ENCODE results near the gene CNKSR2. TPM values are rescaled to one million over a fixed set of nuclear protein-coding genes. Genes with fewer than 3 reads are reported as not detected.
A peak's percentile ranks its signal among the peaks of the same experiment; 100 is the strongest.
"Not testable (repeated sequence)": the region's sequence is repeated elsewhere in the genome, so short reads cannot be mapped to it uniquely, and the experiment has no call there.

CNKSR2 gene
- total RNA-seq, 1 donor from 2014 or later, result 1.1 TPM

DNA sequence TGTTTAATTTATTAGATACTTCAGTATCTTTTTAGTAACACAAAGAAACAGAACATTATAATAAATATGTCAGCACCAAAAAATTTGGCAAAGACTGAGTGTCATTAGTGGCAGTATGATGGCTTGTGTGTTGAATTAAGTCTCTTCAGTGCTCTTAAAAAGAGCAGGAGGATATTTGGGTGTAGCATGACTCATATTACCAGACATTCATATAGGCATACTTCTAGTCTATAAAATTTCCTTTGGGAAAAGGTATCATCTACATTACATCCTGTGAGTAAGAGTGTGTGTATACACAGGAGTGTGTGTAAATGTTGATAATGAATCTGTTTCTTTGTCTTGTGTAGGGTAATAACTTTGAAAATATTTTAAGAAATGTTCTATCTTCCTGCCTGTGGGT lies 135.7 kb downstream of the CNKSR2 start:
- DNase-seq (ENCODE audit: low spot score), result no peak
- TF ChIP-seq, protein P1, sequence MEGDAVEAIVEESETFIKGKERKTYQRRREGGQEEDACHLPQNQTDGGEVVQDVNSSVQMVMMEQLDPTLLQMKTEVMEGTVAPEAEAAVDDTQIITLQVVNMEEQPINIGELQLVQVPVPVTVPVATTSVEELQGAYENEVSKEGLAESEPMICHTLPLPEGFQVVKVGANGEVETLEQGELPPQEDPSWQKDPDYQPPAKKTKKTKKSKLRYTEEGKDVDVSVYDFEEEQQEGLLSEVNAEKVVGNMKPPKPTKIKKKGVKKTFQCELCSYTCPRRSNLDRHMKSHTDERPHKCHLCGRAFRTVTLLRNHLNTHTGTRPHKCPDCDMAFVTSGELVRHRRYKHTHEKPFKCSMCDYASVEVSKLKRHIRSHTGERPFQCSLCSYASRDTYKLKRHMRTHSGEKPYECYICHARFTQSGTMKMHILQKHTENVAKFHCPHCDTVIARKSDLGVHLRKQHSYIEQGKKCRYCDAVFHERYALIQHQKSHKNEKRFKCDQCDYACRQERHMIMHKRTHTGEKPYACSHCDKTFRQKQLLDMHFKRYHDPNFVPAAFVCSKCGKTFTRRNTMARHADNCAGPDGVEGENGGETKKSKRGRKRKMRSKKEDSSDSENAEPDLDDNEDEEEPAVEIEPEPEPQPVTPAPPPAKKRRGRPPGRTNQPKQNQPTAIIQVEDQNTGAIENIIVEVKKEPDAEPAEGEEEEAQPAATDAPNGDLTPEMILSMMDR (IDR thresholded peaks at IDR 0.05; ENCODE audit: unreplicated experiment), result no peak
- H3K4me3 Mint-ChIP-seq (ENCODE audit: unreplicated experiment), result no peak overlapping the region
- no peaks in the 10 kb centered on the region for H3K9me3 Mint-ChIP-seq (ENCODE audit: unreplicated experiment)
- H3K27ac Mint-ChIP-seq (ENCODE audit: unreplicated experiment), result no peak overlapping the region
- no peaks in the 10 kb centered on the region for H3K36me3 Mint-ChIP-seq (ENCODE audit: low read depth, unreplicated experiment)
- H3K4me1 Mint-ChIP-seq (ENCODE audit: unreplicated experiment), result no peaks in the 10 kb centered on the region
- peaks cover 3% of the 10 kb centered on the region for H3K27me3 Mint-ChIP-seq (ENCODE audit: unreplicated experiment)

DNA sequence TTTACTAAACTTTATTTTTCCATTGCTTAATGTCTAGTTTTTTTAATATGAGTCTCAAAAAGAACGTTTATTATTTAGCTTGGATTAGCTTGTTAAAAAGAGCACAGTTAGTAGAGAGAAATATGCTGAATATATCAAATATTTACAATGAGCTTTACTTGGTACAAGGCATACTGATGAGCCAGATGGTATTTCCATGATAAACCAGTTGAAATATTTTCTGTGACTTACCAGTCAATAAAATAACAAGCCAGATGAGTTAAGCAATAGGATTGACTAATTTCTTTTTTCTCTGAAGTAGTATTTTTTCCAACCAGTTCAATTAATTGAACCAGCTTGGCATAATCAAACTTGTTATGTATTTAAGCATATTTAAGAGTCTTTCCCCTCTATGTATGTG lies 149.8 kb downstream of the CNKSR2 start:
- TF ChIP-seq, protein P1 (IDR thresholded peaks at IDR 0.05; ENCODE audit: unreplicated experiment), result no peak
- H3K36me3 Mint-ChIP-seq (ENCODE audit: low read depth, unreplicated experiment), result no peaks in the 10 kb centered on the region
- no peak overlapping the region for H3K27ac Mint-ChIP-seq (ENCODE audit: unreplicated experiment)
- H3K4me1 Mint-ChIP-seq (ENCODE audit: unreplicated experiment), result no peaks in the 10 kb centered on the region
- H3K27me3 Mint-ChIP-seq (ENCODE audit: unreplicated experiment), result no peaks in the 10 kb centered on the region
- no peak overlapping the region for H3K4me3 Mint-ChIP-seq (ENCODE audit: unreplicated experiment)
- H3K9me3 Mint-ChIP-seq (ENCODE audit: unreplicated experiment), result no peaks in the 10 kb centered on the region
- no peak for DNase-seq (ENCODE audit: low spot score)

DNA sequence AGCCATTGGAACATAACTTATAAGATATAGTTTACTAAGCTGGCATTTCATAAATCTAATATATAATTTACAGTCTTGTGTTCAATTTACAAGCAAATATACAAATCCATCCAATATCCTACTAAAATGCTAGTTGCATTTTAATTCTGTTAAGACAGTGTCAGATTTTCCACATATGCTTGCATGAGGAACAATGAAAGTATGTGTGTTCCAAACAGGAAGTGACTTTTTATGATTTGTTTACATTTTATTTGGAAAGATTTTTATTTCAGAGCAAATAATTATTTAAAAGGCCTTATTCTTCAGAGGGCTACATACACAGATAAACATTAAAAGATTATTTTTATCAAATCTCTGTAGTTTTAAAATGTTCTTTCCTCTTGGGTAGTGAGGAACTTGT lies 153.9 kb downstream of the CNKSR2 start:
- Mint-ChIP-seq H3K4me1 (ENCODE audit: unreplicated experiment) (no peaks in the 10 kb centered on the region), H3K27me3 (ENCODE audit: unreplicated experiment) (no peaks in the 10 kb centered on the region), H3K9me3 (ENCODE audit: unreplicated experiment) (no peaks in the 10 kb centered on the region), H3K36me3 (ENCODE audit: low read depth, unreplicated experiment) (no peaks in the 10 kb centered on the region), H3K27ac (ENCODE audit: unreplicated experiment) (no peak overlapping the region), H3K4me3 (ENCODE audit: unreplicated experiment) (no peak overlapping the region)
- TF ChIP-seq, protein P1 (IDR thresholded peaks at IDR 0.05; ENCODE audit: unreplicated experiment), result no peak
- no peak for DNase-seq (ENCODE audit: low spot score)

DNA sequence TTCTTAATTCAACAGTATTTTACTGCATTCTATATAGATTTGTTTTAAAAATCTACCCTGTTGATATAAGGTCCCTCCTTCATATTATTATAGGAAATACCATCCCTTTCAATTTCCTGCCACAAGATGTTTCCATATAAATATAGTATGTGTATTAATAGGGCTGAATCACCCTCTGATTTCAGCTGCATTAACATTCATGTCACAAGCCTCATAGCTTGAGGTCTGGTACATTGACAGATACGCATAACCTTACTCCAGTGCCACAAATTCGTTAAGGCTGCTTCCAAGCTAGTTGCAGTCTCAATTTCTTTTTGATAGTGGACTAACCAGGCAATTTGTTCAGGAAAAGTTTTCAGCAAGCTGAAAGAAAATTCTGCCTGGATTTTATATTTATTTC lies 155.6 kb downstream of the CNKSR2 start:
- no peak overlapping the region for H3K4me3 Mint-ChIP-seq (ENCODE audit: unreplicated experiment)
- H3K27ac Mint-ChIP-seq (ENCODE audit: unreplicated experiment), result no peak overlapping the region
- no peaks in the 10 kb centered on the region for H3K36me3 Mint-ChIP-seq (ENCODE audit: low read depth, unreplicated experiment)
- no peaks in the 10 kb centered on the region for H3K9me3 Mint-ChIP-seq (ENCODE audit: unreplicated experiment)
- DNase-seq (ENCODE audit: low spot score), result no peak
- H3K4me1 Mint-ChIP-seq (ENCODE audit: unreplicated experiment), result no peaks in the 10 kb centered on the region
- no peaks in the 10 kb centered on the region for H3K27me3 Mint-ChIP-seq (ENCODE audit: unreplicated experiment)
- TF ChIP-seq, protein P1 (IDR thresholded peaks at IDR 0.05; ENCODE audit: unreplicated experiment), result no peak

DNA sequence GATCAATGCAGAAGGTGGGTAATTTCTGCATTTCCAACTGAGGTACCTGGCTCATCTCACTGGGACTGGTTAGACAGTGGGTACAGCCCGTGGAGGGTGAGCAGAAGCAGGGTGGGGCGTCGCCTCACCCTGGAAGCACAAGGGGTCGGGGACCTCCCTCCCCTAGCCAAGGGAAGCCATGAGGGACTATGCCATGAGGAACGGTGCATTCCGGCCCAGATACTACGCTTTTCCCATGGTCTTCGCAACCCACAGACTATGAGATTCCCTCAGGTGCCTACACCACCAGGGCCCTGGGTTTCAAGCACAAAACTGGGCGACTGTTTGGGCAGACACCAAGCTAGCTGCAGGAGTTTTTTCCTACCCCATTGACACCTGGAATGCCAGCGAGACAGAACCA lies 170.4 kb downstream of the CNKSR2 start:
- not testable (repeated sequence) for H3K27ac Mint-ChIP-seq (ENCODE audit: unreplicated experiment); H3K27me3 Mint-ChIP-seq (ENCODE audit: unreplicated experiment); H3K9me3 Mint-ChIP-seq (ENCODE audit: unreplicated experiment); H3K36me3 Mint-ChIP-seq (ENCODE audit: low read depth, unreplicated experiment); H3K4me1 Mint-ChIP-seq (ENCODE audit: unreplicated experiment); H3K4me3 Mint-ChIP-seq (ENCODE audit: unreplicated experiment); DNase-seq (ENCODE audit: low spot score)

DNA sequence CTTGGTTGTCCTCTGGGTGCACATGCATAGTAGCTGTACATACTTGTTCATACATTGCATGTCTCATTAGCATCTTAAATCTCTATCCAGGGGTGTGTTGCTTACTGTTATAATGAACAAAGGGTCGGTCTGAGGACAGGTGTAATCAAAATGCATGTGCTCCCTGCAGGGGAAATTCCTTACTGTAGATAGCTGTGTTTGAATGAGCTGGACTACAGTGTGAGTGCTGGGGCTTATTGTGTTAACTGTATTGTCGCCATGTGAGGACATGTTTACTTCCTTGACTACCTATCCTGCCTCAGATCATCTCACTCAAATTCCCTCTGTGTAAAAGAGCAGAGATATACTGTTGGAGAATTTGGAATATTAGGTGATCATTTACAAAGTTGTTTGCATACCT lies 185.2 kb downstream of the CNKSR2 start:
- Mint-ChIP-seq H3K9me3 (ENCODE audit: unreplicated experiment) (no peaks in the 10 kb centered on the region), H3K27ac (ENCODE audit: unreplicated experiment) (peak overlapping the region; percentile 92), H3K4me3 (ENCODE audit: unreplicated experiment) (no peak overlapping the region)

More for the DNA sequence above, 185.2 kb downstream of the CNKSR2 start:
- Mint-ChIP-seq H3K4me1 (ENCODE audit: unreplicated experiment) (peaks cover 21% of the 10 kb centered on the region), H3K27me3 (ENCODE audit: unreplicated experiment) (no peaks in the 10 kb centered on the region), H3K36me3 (ENCODE audit: low read depth, unreplicated experiment) (no peaks in the 10 kb centered on the region)
- DNase-seq (ENCODE audit: low spot score), result peak; percentile 3
- TF ChIP-seq, protein P1 (IDR thresholded peaks at IDR 0.05; ENCODE audit: unreplicated experiment), result no peak

Data from endothelial cell (in vitro differentiated cells).